Duodenal mucosa (tissue), 2 donors: ENCODE results near the gene SETBP1.

Source experiments
- H3K27ac ChIP-seq: one replicate; pipeline ENCODE4 v1.7.0; 2013; ENCODE audit warnings: low read depth, low read length
- H3K27me3 ChIP-seq, 2 donors: one replicate each; pipeline ENCODE4 v1.7.0; 2013; ENCODE audit warnings: low read length in 2 of 2, control low read depth in 1 of 2; ENCODE audit not compliant: insufficient read depth in 2 of 2, control insufficient read depth in 1 of 2
- H3K36me3 ChIP-seq, 2 donors: one replicate each; pipeline ENCODE4 v1.7.0; 2013; ENCODE audit warnings: low read length in 2 of 2, control low read depth in 1 of 2; ENCODE audit not compliant: insufficient read depth in 2 of 2, control insufficient read depth in 1 of 2
- H3K4me1 ChIP-seq, 2 donors: one replicate each; pipeline ENCODE4 v1.7.0; 2013; ENCODE audit warnings: low read length in 2 of 2, control low read depth in 1 of 2; ENCODE audit not compliant: insufficient read depth in 2 of 2, control insufficient read depth in 1 of 2
- H3K4me3 ChIP-seq, 2 donors: one replicate each; pipeline ENCODE4 v1.7.0; 2013; ENCODE audit warnings: low read length in 2 of 2, low read depth in 1 of 2
- H3K9ac ChIP-seq, 2 donors: one replicate each; pipeline ENCODE4 v1.7.0; 2013; ENCODE audit warnings: low read length in 2 of 2, low read depth in 1 of 2
- H3K9me3 ChIP-seq, 2 donors: one replicate each; pipeline ENCODE4 v1.7.0; 2013; ENCODE audit warnings: low read length in 2 of 2, control low read depth in 1 of 2; ENCODE audit not compliant: control insufficient read depth in 1 of 2

Gene SETBP1

DNA sequence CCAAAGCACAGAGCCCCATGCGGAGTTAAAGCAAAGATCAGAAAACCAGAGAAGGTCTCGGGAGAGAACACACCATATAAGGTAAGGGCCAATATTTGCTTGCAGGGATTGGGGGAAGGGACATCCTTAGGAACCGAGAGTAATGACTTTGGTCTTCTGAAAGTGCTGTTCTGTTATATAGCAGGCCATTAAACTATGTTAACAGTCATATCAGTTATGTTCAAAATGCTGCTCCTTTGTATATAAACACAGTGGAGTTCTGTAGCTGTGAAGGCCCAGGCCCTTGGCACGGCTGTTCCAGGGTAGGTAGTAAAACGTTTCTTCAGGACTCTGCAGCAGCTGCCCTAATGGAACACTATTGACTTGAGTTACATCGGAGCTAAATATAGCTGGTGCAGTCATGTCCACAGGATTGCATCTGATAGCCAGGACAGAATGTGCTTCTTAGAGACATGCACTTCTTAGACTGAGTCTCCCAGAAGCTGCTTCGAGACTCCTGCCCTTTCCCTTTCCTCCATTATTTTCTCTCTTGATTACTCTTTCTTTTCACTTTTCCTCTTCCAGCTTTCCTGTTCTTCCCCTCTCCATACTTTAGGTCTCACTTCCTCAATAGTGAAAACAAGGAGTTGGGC lies 122.4 kb downstream of the SETBP1 start:
- Histone ChIP-seq H3K27ac (peak overlapping the region; percentile 40), H3K4me3 (no peak overlapping the region), H3K9ac (no peak overlapping the region), H3K27me3 (no peaks in the 10 kb centered on the region), H3K9me3 (no peaks in the 10 kb centered on the region), H3K4me1 (peaks cover 13 to 27% of the 10 kb centered on the region in 2 donors), H3K36me3 (no peaks in the 10 kb centered on the region)

DNA sequence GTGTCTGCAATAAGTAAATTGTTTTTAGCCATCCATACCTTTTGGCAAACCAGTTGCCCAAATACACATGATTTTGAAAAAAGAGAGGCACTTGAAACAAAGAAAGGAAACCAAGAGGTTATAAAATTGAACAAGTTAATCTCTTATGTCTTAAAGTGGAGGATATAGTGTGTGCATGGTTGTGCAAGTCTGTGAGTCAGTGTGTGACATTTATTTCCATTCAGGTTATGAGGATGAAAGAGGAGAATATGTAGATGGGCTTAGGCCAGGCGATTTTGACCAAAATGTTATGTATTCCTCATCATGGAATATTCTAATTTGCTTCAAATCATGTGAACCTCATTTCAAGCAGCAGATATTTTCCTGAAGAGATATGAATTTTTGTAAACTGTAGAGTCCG lies 123.3 kb downstream of the SETBP1 start:
- H3K4me1 ChIP-seq: peaks cover 13 to 27% of the 10 kb centered on the region in 2 donors
- no peak overlapping the region for H3K9ac ChIP-seq
- no peak overlapping the region for H3K4me3 ChIP-seq
- no peaks in the 10 kb centered on the region for H3K36me3 ChIP-seq
- no peaks in the 10 kb centered on the region for H3K27me3 ChIP-seq
- no peak overlapping the region for H3K27ac ChIP-seq
- no peaks in the 10 kb centered on the region for H3K9me3 ChIP-seq

DNA sequence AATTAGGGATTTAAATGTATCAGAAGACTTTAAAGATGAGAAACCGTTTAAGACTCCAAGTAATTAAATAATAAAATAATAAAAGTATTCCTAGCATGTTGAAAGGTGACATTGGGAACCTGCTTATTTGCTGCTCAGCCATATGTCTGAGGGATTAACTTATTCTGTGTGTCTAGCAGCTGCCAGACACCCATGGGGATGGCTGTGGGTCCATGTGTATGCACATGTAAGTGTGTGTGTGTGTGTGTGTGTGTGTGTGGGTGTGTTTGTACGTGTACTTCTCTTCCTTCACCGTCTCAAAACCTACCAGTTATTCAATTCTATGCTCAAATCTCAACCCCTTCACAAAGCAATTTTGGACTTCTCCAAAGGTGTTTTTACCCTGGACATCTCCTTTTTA lies 124.5 kb downstream of the SETBP1 start:
- Histone ChIP-seq H3K27me3 (no peaks in the 10 kb centered on the region), H3K9me3 (no peaks in the 10 kb centered on the region), H3K36me3 (no peaks in the 10 kb centered on the region), H3K9ac (no peak overlapping the region), H3K4me3 (no peak overlapping the region), H3K4me1 (peaks cover 6 to 24% of the 10 kb centered on the region in 2 donors), H3K27ac (no peak overlapping the region)

DNA sequence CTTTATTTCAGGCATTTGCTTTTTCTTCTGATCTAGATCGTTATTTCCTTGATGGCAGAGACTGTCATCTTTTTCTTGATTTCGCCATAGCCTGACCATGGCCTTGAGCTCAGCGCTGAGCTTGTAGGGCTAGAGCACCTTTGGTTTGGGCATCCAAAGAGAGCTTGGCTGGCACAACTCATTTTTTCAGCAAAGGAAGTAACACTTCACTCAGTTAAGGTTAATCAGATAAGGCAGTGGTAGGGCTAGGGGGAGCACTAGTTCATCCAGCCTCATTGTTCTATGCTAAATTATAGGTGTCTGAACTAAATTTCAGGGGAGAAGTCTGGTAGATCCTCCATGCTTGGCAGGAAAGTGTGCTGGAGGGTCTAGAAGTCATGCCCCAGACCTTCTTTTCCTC lies 125.0 kb downstream of the SETBP1 start:
- Histone ChIP-seq H3K27ac (no peak overlapping the region), H3K27me3 (no peaks in the 10 kb centered on the region), H3K4me1 (peaks cover 6 to 24% of the 10 kb centered on the region in 2 donors), H3K9me3 (no peaks in the 10 kb centered on the region), H3K4me3 (no peak overlapping the region), H3K9ac (no peak overlapping the region), H3K36me3 (no peaks in the 10 kb centered on the region)

DNA sequence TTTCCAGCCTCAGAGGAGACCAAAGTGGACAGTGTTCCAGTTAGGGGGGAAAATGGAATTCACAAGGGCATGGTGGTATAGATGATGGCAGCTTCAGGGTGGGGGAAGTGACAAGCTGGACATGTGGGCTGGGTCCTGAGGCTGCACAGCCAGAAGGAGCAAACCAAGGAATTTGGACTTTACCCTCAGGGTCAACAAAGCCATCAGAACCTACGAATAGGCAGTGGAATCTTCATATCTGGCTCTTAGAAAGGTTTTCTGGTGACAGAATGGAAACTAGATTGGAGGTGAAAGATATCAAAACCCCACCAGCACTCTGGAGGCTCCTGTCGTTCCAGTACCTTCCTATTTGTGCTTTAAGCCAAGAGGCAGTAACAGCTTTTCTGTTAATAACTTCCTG lies 127.1 kb downstream of the SETBP1 start:
- Histone ChIP-seq H3K27me3 (no peaks in the 10 kb centered on the region), H3K9me3 (no peaks in the 10 kb centered on the region), H3K4me3 (no peak overlapping the region), H3K4me1 (peaks cover 6 to 17% of the 10 kb centered on the region in 2 donors), H3K9ac (no peak overlapping the region), H3K36me3 (no peaks in the 10 kb centered on the region), H3K27ac (no peak overlapping the region)

DNA sequence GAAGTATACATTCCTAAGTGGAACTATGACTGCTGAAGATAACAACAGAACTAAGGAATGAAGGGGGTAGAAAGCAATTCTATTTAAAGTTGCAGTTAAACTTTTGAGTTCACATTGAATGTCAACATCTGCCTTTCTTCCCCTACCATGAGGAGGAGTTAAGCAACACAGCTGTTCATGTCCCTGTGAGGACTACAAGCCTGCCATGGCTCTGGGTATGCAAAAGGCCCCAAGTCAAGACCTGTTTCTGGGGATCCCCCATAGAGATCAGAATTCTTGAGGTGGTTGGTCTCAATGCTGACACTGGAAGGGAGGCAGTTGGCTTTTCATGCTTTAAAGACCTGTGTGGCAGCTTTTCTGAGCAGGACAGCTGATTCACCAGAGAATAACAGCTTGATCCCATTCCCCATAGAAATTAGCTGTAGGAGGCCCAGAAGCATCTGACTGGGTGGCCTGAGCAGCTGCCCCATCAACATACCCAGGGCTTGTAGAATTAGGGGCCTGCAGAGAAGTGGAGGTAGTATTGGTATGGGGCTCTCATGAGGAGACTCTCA lies 131.0 kb downstream of the SETBP1 start:
- Histone ChIP-seq H3K27ac (no peak overlapping the region), H3K4me3 (no peak overlapping the region), H3K27me3 (no peaks in the 10 kb centered on the region), H3K4me1 (peaks cover 0 to 10% of the 10 kb centered on the region in 2 donors), H3K9ac (no peak overlapping the region), H3K36me3 (no peaks in the 10 kb centered on the region), H3K9me3 (no peaks in the 10 kb centered on the region)

DNA sequence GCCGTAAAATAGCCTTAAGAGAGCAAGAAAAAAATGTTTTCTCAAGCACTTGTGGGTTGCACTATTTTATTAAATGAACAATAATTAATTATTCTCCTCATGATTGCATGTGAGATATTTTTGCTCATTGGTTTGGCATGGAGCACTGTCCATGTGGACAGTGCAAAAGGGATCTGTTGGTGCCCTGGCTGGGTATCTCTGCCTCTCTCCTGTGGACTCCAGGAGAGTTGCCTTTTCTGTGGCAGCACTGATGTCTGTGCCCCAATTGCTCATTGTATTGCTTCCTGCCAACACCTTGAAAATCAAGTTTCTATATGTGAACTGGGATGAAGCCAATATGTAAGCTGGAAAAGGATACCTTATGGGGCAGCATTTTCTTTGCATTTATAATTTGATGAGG lies 131.7 kb downstream of the SETBP1 start:
- H3K9ac ChIP-seq: no peak overlapping the region
- no peak overlapping the region for H3K4me3 ChIP-seq
- no peaks in the 10 kb centered on the region for H3K27me3 ChIP-seq
- H3K4me1 ChIP-seq: peaks cover 0 to 7% of the 10 kb centered on the region in 2 donors
- H3K9me3 ChIP-seq: no peaks in the 10 kb centered on the region
- no peak overlapping the region for H3K27ac ChIP-seq
- H3K36me3 ChIP-seq: no peaks in the 10 kb centered on the region

DNA sequence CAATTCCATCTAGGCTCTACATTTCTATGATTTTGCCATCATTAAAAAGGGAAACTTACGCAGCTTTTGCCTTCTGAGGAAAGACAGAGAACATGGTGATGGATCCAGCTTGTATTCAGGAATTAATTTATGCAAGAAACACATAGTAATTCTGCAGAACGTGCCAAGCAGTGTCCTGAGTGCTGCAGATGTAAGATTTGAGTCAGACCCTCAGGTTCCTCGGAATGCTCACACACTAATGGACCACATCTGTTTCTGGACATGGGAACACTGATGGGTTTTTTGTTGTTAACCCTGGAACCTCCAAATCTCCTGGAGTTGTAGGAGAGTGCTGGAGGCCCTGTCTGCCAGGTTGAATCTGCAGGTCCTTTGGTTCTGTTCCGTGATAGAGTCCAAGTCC lies 132.9 kb downstream of the SETBP1 start:
- H3K4me1 ChIP-seq: no peaks in the 10 kb centered on the region
- H3K27ac ChIP-seq: no peak overlapping the region
- no peaks in the 10 kb centered on the region for H3K9me3 ChIP-seq
- H3K9ac ChIP-seq: no peak overlapping the region
- H3K36me3 ChIP-seq: no peaks in the 10 kb centered on the region
- no peak overlapping the region for H3K4me3 ChIP-seq
- H3K27me3 ChIP-seq: no peaks in the 10 kb centered on the region

DNA sequence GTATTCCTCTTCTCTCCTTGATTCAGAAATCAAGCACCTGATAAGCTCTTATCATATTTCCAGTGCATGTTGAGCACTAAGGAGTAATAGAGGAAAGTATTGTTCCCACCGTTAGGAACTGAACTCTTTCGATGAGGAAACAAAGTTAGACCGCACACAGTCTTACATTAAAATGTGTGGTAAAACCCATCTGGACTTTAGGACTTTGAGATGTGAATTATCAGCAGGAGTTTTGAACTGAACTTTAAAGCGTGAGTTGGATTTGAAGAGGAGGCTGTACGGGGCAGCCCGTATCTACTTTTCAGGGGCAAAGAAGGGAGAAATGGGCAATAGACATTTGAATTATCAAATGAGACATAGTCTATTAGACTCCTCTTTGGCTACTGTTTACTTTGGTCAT lies 134.4 kb downstream of the SETBP1 start:
- H3K9me3 ChIP-seq: no peaks in the 10 kb centered on the region
- H3K4me1 ChIP-seq: no peaks in the 10 kb centered on the region
- no peaks in the 10 kb centered on the region for H3K36me3 ChIP-seq

DNA sequence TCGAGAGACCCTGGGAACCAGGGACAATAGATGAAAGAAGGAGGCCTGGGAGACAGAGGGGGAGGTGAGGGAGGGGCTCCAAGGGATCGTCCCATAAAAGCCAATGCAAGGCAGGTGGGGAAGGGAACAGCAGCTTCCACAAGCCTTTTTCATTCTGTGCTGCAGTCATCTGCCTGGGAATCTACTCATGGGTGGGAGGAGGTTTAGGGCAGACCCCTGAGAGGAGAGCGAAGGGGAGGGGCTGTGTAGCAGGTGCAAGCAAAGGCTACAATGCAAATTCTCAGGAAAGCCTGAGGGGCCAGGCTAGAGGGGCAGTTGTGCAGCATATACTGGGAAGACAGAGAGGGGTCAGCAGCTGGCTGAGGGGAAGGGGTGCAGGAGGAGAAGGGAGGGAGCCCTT lies 135.4 kb downstream of the SETBP1 start:
- Histone ChIP-seq H3K4me3 (no peak overlapping the region), H3K4me1 (no peaks in the 10 kb centered on the region), H3K9me3 (no peaks in the 10 kb centered on the region), H3K9ac (no peak overlapping the region), H3K27me3 (no peaks in the 10 kb centered on the region), H3K36me3 (no peaks in the 10 kb centered on the region), H3K27ac (no peak overlapping the region)

More for the DNA sequence above, 134.4 kb downstream of the SETBP1 start:
- no peaks in the 10 kb centered on the region for H3K27me3 ChIP-seq
- H3K9ac ChIP-seq: no peak overlapping the region
- H3K4me3 ChIP-seq: no peak overlapping the region
- no peak overlapping the region for H3K27ac ChIP-seq
